WTC11 (cell line): ENCODE measurements around the gene IFNLR1. TPM values are rescaled to one million over a fixed set of nuclear protein-coding genes. Genes with fewer than 3 reads are reported as not detected.

Experiments
- ATAC-seq: fragments of 200-7000 bp; cut with Tn5 transposase; 2 replicates; pipeline ENCODE4 v1.10.0; 2021; ENCODE audit warnings: mild to moderate bottlenecking, moderate library complexity
- CTCF ChIA-PET: fragments of 300-600 bp; sonication (Branson Sonifier 250); formaldehyde crosslinking; loops from one replicate; lab custom pipeline; 2021; ENCODE audit warnings: antibody characterized with exemption; lab: Charles Lee
- POLR2A ChIA-PET: fragments of 350-600 bp; sonication (Branson Sonifier 250); formaldehyde crosslinking; loops from one replicate; lab custom pipeline; 2021; ENCODE audit warnings: antibody characterized with exemption; lab: Charles Lee
- DNase-seq: peaks from one replicate; pipeline ENCODE4 v3.0.0; 2021; ENCODE audit warnings: low spot score
- H3K27ac Mint-ChIP-seq: 2 replicates; pipeline ENCODE4 v1.8.0; 2021; ENCODE audit warnings: mixed read lengths
- H3K27me3 Mint-ChIP-seq: 2 replicates; pipeline ENCODE4 v1.8.0; 2021; ENCODE audit warnings: low read depth, mild to moderate bottlenecking, moderate library complexity, mixed read lengths
- H3K36me3 Mint-ChIP-seq: 2 replicates; pipeline ENCODE4 v1.8.0; 2021; ENCODE audit warnings: mixed read lengths
- H3K4me1 Mint-ChIP-seq: 2 replicates; pipeline ENCODE4 v1.8.0; 2022; ENCODE audit warnings: mixed read lengths
- H3K4me3 Mint-ChIP-seq: 2 replicates; pipeline ENCODE4 v1.8.0; 2021; ENCODE audit warnings: mild to moderate bottlenecking, moderate library complexity, mixed read lengths
- H3K9me3 Mint-ChIP-seq: 2 replicates; pipeline ENCODE4 v1.8.0; 2021; ENCODE audit warnings: mixed read lengths
- CREM ChIP-seq: sonication (generic); formaldehyde crosslinking; IDR thresholded peaks from 2 replicates; pipeline ENCODE4 v1.8.1; 2022; ENCODE audit warnings: mild to moderate bottlenecking, missing genetic modification reagents, moderate library complexity
- E2F4 ChIP-seq: sonication (generic); formaldehyde crosslinking; IDR thresholded peaks from 2 replicates; pipeline ENCODE4 v1.8.1; 2022; ENCODE audit warnings: low read depth, mild to moderate bottlenecking, moderate library complexity, missing genetic modification reagents, borderline replicate concordance
- GABPB1 ChIP-seq: sonication (generic); formaldehyde crosslinking; IDR thresholded peaks from 2 replicates; pipeline ENCODE4 v1.8.1; 2023; ENCODE audit warnings: mild to moderate bottlenecking, missing genetic modification reagents
- KAT7 ChIP-seq: sonication (generic); formaldehyde crosslinking; IDR thresholded peaks from 2 replicates; pipeline ENCODE4 v1.8.1; 2023; ENCODE audit warnings: missing genetic modification reagents, mild to moderate bottlenecking, borderline replicate concordance
- NFE2L1 ChIP-seq: sonication (generic); formaldehyde crosslinking; IDR thresholded peaks from 2 replicates; pipeline ENCODE4 v1.8.1; 2023; ENCODE audit warnings: missing genetic modification reagents
- NR1H2 ChIP-seq: sonication (generic); formaldehyde crosslinking; IDR thresholded peaks from 2 replicates; pipeline ENCODE4 v1.9.0; 2021; ENCODE audit warnings: mild to moderate bottlenecking, moderate library complexity, missing genetic modification reagents
- RORB ChIP-seq: fragments of 250-450 bp; sonication (Bioruptor Pico); IDR thresholded peaks from 2 replicates; pipeline ENCODE4 v1.9.0; 2021; ENCODE audit warnings: mild to moderate bottlenecking
- SOX15 ChIP-seq: fragments of 250-450 bp; sonication (Bioruptor Pico); IDR thresholded peaks from 2 replicates; pipeline ENCODE4 v1.9.0; 2021; ENCODE audit warnings: mild to moderate bottlenecking
- STAT6 ChIP-seq: sonication (generic); formaldehyde crosslinking; conservative IDR thresholded peaks from 2 replicates; pipeline ENCODE4 v1.8.1; 2023; ENCODE audit warnings: mild to moderate bottlenecking, low read depth, missing genetic modification reagents, moderate library complexity
- TEAD1 ChIP-seq: sonication (generic); formaldehyde crosslinking; IDR thresholded peaks from 2 replicates; pipeline ENCODE4 v1.8.0; 2022; ENCODE audit warnings: mild to moderate bottlenecking, missing genetic modification reagents
- ZMAT4 ChIP-seq: fragments of 250-450 bp; sonication (Bioruptor Pico); IDR thresholded peaks from 2 replicates; pipeline ENCODE4 v1.9.0; 2021; ENCODE audit warnings: mild to moderate bottlenecking
- ZNF219 ChIP-seq: sonication (generic); formaldehyde crosslinking; IDR thresholded peaks from 2 replicates; pipeline ENCODE4 v1.8.0; 2023; ENCODE audit warnings: missing genetic modification reagents, mild to moderate bottlenecking, borderline replicate concordance
- ZNF396 ChIP-seq: fragments of 250-450 bp; sonication (Bioruptor Pico); IDR thresholded peaks from 2 replicates; pipeline ENCODE4 v1.8.0; 2021; ENCODE audit warnings: mild to moderate bottlenecking, moderate library complexity, borderline replicate concordance
- ZNF532 ChIP-seq: fragments of 250-450 bp; sonication (Bioruptor Pico); IDR thresholded peaks from 2 replicates; pipeline ENCODE4 v1.9.0; 2021; ENCODE audit warnings: mild to moderate bottlenecking, borderline replicate concordance
- total RNA-seq: library from RNA; stranded (reverse); gene quantifications from 3 replicates; pipeline ENCODE4 v1.2.3, GENCODE V29; 2021
- TF ChIP-seq, protein P1 (sequence below): sonication (generic); formaldehyde crosslinking; IDR thresholded peaks from 2 replicates; pipeline ENCODE4 v1.8.0; 2023; ENCODE audit warnings: missing genetic modification reagents

The IFNLR1 gene
- total RNA-seq, 1 experiment from 2014 or later, result 6.6 TPM

- TF ChIP-seq E2F4 (no peak), ZNF532 (CRISPR knock-in tag) (no peak), GABPB1 (CRISPR knock-in tag) (no peak), RORB (CRISPR knock-in tag) (no peak), SOX15 (no peak), ZNF396 (CRISPR knock-in tag) (no peak), ZNF219 (CRISPR knock-in tag) (no peak)
These were observed 30.4 kb downstream of the IFNLR1 start (continued) for GRCh38 chr1:24156542-24157260.

DNA sequence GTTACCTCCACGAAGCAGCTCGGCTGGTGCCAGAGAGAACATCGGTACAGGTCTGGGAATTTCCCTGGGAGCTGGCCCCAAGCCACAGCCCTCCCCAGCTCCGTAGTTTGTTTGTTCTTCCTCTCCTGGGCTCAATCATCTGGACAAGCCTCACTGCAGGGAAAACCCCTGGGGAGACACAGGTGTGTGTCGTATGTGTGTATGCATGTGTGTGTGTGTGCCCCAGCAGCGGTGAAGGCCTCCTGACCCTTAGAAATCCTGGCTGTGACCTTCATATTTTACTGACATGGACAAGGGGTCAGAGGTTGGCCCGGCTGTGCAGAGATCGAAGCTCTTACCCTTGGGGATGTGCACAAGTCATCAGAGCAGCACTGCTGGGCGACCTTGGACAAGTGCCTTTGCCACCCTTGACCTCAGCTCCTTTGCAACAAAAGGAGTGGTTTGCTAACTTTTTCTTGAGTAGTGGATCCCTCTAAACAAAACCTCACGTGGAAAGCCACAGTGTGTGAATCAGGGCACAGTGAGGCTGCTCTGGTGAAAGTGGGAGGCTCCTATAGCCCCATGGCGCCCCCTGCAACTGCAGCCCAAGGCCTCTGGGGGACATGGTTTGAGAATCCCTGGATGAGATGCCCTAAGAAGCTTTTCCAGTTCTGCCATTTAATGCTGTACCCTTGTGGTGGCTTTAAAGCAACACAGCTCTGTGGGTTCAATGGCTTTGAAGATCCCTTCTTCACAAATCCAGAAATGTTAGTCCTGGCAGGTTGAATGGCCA is 31.9 kb downstream of the IFNLR1 start:
- Mint-ChIP-seq H3K4me1 (peaks cover 41% of the 10 kb centered on the region), H3K9me3 (no peaks in the 10 kb centered on the region), H3K36me3 (peaks cover 14% of the 10 kb centered on the region), H3K4me3 (no peak overlapping the region), H3K27me3 (no peaks in the 10 kb centered on the region), H3K27ac (peak overlapping the region; percentile 74; the same call in 1 of the 2 replicates)
- TF ChIP-seq NR1H2 (CRISPR knock-in tag), result no peak
- TF ChIP-seq KAT7, result no peak
- no peak for TF ChIP-seq STAT6 (CRISPR knock-in tag)
- TF ChIP-seq NFE2L1, result no peak
- no peak; the same call in 1 of the 2 replicates for ATAC-seq
- POLR2A ChIA-PET, result no interaction called here
- CTCF ChIA-PET, result interaction anchor here (0.6 to 4.3 kb wide), 15 partner anchors 10 to 260 kb away, joined by 3 to 18 read pairs (median 4); partner anchors contain the start of genes IFNLR1 and NIPAL3
- peak; percentile 35 for DNase-seq

- H3K36me3 Mint-ChIP-seq, result peaks cover 14% of the 10 kb centered on the region
- no peak for TF ChIP-seq SOX15
- TF ChIP-seq ZMAT4, result no peak
- no peak for TF ChIP-seq TEAD1 (CRISPR knock-in tag)
- no peak for TF ChIP-seq CREM (CRISPR knock-in tag)
- TF ChIP-seq ZNF532 (CRISPR knock-in tag), result no peak
- TF ChIP-seq GABPB1 (CRISPR knock-in tag), result no peak
- TF ChIP-seq, protein P1, sequence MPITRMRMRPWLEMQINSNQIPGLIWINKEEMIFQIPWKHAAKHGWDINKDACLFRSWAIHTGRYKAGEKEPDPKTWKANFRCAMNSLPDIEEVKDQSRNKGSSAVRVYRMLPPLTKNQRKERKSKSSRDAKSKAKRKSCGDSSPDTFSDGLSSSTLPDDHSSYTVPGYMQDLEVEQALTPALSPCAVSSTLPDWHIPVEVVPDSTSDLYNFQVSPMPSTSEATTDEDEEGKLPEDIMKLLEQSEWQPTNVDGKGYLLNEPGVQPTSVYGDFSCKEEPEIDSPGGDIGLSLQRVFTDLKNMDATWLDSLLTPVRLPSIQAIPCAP (CRISPR knock-in tag), result no peak
- no peaks in the 10 kb centered on the region for H3K9me3 Mint-ChIP-seq
- no peaks in the 10 kb centered on the region for H3K27me3 Mint-ChIP-seq
- DNase-seq, result no peak
- no peak for ATAC-seq
- CTCF ChIA-PET, result interaction anchor here (0.6 to 4.3 kb wide), 7 partner anchors 11 to 261 kb away, joined by 3 to 18 read pairs (median 4); partner anchors contain the start of gene NIPAL3
- no peak overlapping the region; the same call in 1 of the 2 replicates for H3K27ac Mint-ChIP-seq
- POLR2A ChIA-PET, result no interaction called here
- H3K4me3 Mint-ChIP-seq, result no peak overlapping the region
- H3K4me1 Mint-ChIP-seq, result peaks cover 46% of the 10 kb centered on the region
These were observed 32.9 kb downstream of the IFNLR1 start for GRCh38 chr1:24154215-24154614.
